ENCODE data around the gene OR7A17. TPM values are rescaled to one million over a fixed set of nuclear protein-coding genes. Genes with fewer than 3 reads are reported as not detected.

OR7A17 gene
- total RNA-seq (not detected in 2 replicates), polyA plus RNA-seq (not detected in 2 replicates), polyA minus RNA-seq (ENCODE audit: low replicate concordance) (not detected in 2 replicates)
- not detected in 2 replicates for polyA plus RNA-seq (2012)

- no peak within 1 kb of the TSS for H3K4me2 ChIP-seq (ENCODE audit: extremely low read depth, insufficient read depth, low read length)
- H4K20me1 ChIP-seq (ENCODE audit: control insufficient read depth, extremely low read depth, insufficient read depth, low read length): no peaks in the 10 kb centered on the region
- no peak within 1 kb of the TSS for H3K27ac ChIP-seq (ENCODE audit: insufficient read depth, low read length)
- no peaks in the 10 kb centered on the region for H3K27me3 ChIP-seq (ENCODE audit: control insufficient read depth, insufficient read depth, low read length)
- no peak for TF ChIP-seq EZH2 (IDR thresholded peaks at IDR 0.05; ENCODE audit: low read length, missing control alignments)
- no peak for TF ChIP-seq CTCF (conservative IDR thresholded peaks at IDR 0.05 in 1 of 2, IDR thresholded peaks at IDR 0.05 in 1 of 2; ENCODE audit: low read depth in 1 of 2, low read length in 2 of 2)
- H3K36me3 ChIP-seq (ENCODE audit: control insufficient read depth, insufficient read depth, low read length): no peaks in the 10 kb centered on the region
- no peak within 1 kb of the TSS for H2AFZ ChIP-seq (ENCODE audit: low read length)
- H3K4me1 ChIP-seq (ENCODE audit: control insufficient read depth, extremely low read depth, insufficient read depth, low read length): no peaks in the 10 kb centered on the region
- no peak within 1 kb of the TSS for H3K9ac ChIP-seq (ENCODE audit: insufficient read depth, low read length)
- H3K4me3 ChIP-seq (replicated peaks in 1 of 4; ENCODE audit: control extremely low read depth in 1 of 4, insufficient read depth in 1 of 4, low read depth in 3 of 4, low read length in 4 of 4): no peak within 1 kb of the TSS
- no peaks in the 10 kb centered on the region for H3K9me3 ChIP-seq (ENCODE audit: control insufficient read depth, insufficient read depth, low read depth, low read length)
- DNase-seq (ENCODE audit: low read depth in 2 of 2): no peak
- no peaks in the 10 kb centered on the region for H3K79me2 ChIP-seq (ENCODE audit: control insufficient read depth, insufficient read depth, low read length)
These were observed at the start of gene OR7A17 for GRCh38 chr19:14886032-14886431. Gene OR7A17, minus strand, starts transcription at chr19:14886132. Its CDS starts 4,777 bp downstream, at chr19:14881355.

- Histone ChIP-seq H2AFZ (ENCODE audit: low read length) (no peak overlapping the region), H3K9me3 (ENCODE audit: control insufficient read depth, insufficient read depth, low read depth, low read length) (no peaks in the 10 kb centered on the region), H3K79me2 (ENCODE audit: control insufficient read depth, insufficient read depth, low read length) (no peaks in the 10 kb centered on the region), H3K4me2 (ENCODE audit: extremely low read depth, insufficient read depth, low read length) (no peak overlapping the region), H4K20me1 (ENCODE audit: control insufficient read depth, extremely low read depth, insufficient read depth, low read length) (no peaks in the 10 kb centered on the region), H3K36me3 (ENCODE audit: control insufficient read depth, insufficient read depth, low read length) (no peaks in the 10 kb centered on the region), H3K27me3 (ENCODE audit: control insufficient read depth, insufficient read depth, low read length) (no peaks in the 10 kb centered on the region), H3K27ac (ENCODE audit: insufficient read depth, low read length) (no peak overlapping the region), H3K4me3 (replicated peaks in 1 of 4; ENCODE audit: control extremely low read depth in 1 of 4, insufficient read depth in 1 of 4, low read depth in 3 of 4, low read length in 4 of 4) (no peak overlapping the region), H3K4me1 (ENCODE audit: control insufficient read depth, extremely low read depth, insufficient read depth, low read length) (no peaks in the 10 kb centered on the region), H3K9ac (ENCODE audit: insufficient read depth, low read length) (no peak overlapping the region)
- no peak for DNase-seq (ENCODE audit: low read depth in 2 of 2)
- TF ChIP-seq CTCF (conservative IDR thresholded peaks at IDR 0.05 in 1 of 2, IDR thresholded peaks at IDR 0.05 in 1 of 2; ENCODE audit: low read depth in 1 of 2, low read length in 2 of 2): no peak
- TF ChIP-seq EZH2 (IDR thresholded peaks at IDR 0.05; ENCODE audit: low read length, missing control alignments): no peak
These were observed 47.6 kb upstream of the OR7A17 start for GRCh38 chr19:14933506-14933905.

- Histone ChIP-seq H3K9ac (ENCODE audit: insufficient read depth, low read length) (no peak overlapping the region), H3K36me3 (ENCODE audit: control insufficient read depth, insufficient read depth, low read length) (no peaks in the 10 kb centered on the region), H2AFZ (ENCODE audit: low read length) (no peak overlapping the region), H3K4me2 (ENCODE audit: extremely low read depth, insufficient read depth, low read length) (no peak overlapping the region), H3K4me1 (ENCODE audit: control insufficient read depth, extremely low read depth, insufficient read depth, low read length) (no peaks in the 10 kb centered on the region), H3K27ac (ENCODE audit: insufficient read depth, low read length) (no peak overlapping the region), H3K27me3 (ENCODE audit: control insufficient read depth, insufficient read depth, low read length) (no peaks in the 10 kb centered on the region), H4K20me1 (ENCODE audit: control insufficient read depth, extremely low read depth, insufficient read depth, low read length) (no peaks in the 10 kb centered on the region), H3K79me2 (ENCODE audit: control insufficient read depth, insufficient read depth, low read length) (no peaks in the 10 kb centered on the region), H3K9me3 (ENCODE audit: control insufficient read depth, insufficient read depth, low read depth, low read length) (no peaks in the 10 kb centered on the region), H3K4me3 (replicated peaks in 1 of 4; ENCODE audit: control extremely low read depth in 1 of 4, insufficient read depth in 1 of 4, low read depth in 3 of 4, low read length in 4 of 4) (no peak overlapping the region)
- DNase-seq (ENCODE audit: low read depth in 2 of 2): no peak
- TF ChIP-seq EZH2 (IDR thresholded peaks at IDR 0.05; ENCODE audit: low read length, missing control alignments) (no peak), CTCF (conservative IDR thresholded peaks at IDR 0.05 in 1 of 2, IDR thresholded peaks at IDR 0.05 in 1 of 2; ENCODE audit: low read depth in 1 of 2, low read length in 2 of 2) (no peak)
These were observed 30.9 kb upstream of the OR7A17 start for GRCh38 chr19:14916848-14917247.
